H9 (cell line): ENCODE measurements around the gene TBL1X. TPM values are rescaled to one million over a fixed set of nuclear protein-coding genes. Genes with fewer than 3 reads are reported as not detected.

Experiments
- DNase-seq: peaks from one replicate; pipeline ENCODE4 v3.0.0-alpha.2; 2017
- H2AFZ ChIP-seq: one replicate; pipeline ENCODE4 v1.6.1; 2013; ENCODE audit warnings: mild to moderate bottlenecking, low read length, control low read depth, moderate library complexity
- H2AK5ac ChIP-seq: 2 replicates; pipeline ENCODE4 v1.6.1; 2013; ENCODE audit warnings: low read length, control low read depth, mixed read lengths; ENCODE audit not compliant: insufficient read length
- H2BK120ac ChIP-seq: one replicate; pipeline ENCODE4 v1.6.1; 2013; ENCODE audit warnings: low read depth, mild to moderate bottlenecking, low read length, control low read depth, inconsistent platforms; ENCODE audit not compliant: poor library complexity, severe bottlenecking
- H2BK12ac ChIP-seq: 2 replicates; pipeline ENCODE4 v1.6.1; 2013; ENCODE audit warnings: low read length, control low read depth, mixed read lengths, low read depth; ENCODE audit not compliant: insufficient read length
- H2BK15ac ChIP-seq: 2 replicates; pipeline ENCODE4 v1.6.1; 2013; ENCODE audit warnings: low read depth, low read length, control low read depth
- H2BK20ac ChIP-seq: one replicate; pipeline ENCODE4 v1.6.1; 2013; ENCODE audit warnings: low read depth, mild to moderate bottlenecking, low read length, control low read depth, inconsistent platforms; ENCODE audit not compliant: poor library complexity, severe bottlenecking
- H2BK5ac ChIP-seq: 2 replicates; pipeline ENCODE4 v1.6.1; 2013; ENCODE audit warnings: low read length, control low read depth, mixed read lengths; ENCODE audit not compliant: insufficient read length
- H3K14ac ChIP-seq: 2 replicates; pipeline ENCODE4 v1.6.1; 2013; ENCODE audit warnings: low read length, control low read depth; ENCODE audit not compliant: insufficient read depth
- H3K18ac ChIP-seq: 2 replicates; pipeline ENCODE4 v1.6.1; 2013; ENCODE audit warnings: low read depth, mild to moderate bottlenecking, mixed read lengths, low read length, control low read depth; ENCODE audit not compliant: insufficient read length
- H3K23ac ChIP-seq: 2 replicates; pipeline ENCODE4 v1.6.1; 2013; ENCODE audit warnings: low read length, control low read depth, mixed read lengths, low read depth; ENCODE audit not compliant: insufficient read length
- H3K23me2 ChIP-seq: 2 replicates; pipeline ENCODE4 v1.6.1; 2013; ENCODE audit warnings: low read depth, mild to moderate bottlenecking, mixed read lengths, low read length, control low read depth; ENCODE audit not compliant: insufficient read length, poor library complexity, severe bottlenecking
- H3K27ac ChIP-seq: 2 replicates; pipeline ENCODE4 v1.5.1; 2013; ENCODE audit warnings: low read length, control low read depth, mixed read lengths, low read depth; ENCODE audit not compliant: insufficient read length
- H3K27me3 ChIP-seq: 2 replicates; pipeline ENCODE4 v1.6.1; 2013; ENCODE audit warnings: low read length, control low read depth, inconsistent platforms; ENCODE audit not compliant: insufficient read depth
- H3K4ac ChIP-seq: 2 replicates; pipeline ENCODE4 v1.6.1; 2013; ENCODE audit warnings: low read depth, mild to moderate bottlenecking, control low read depth, inconsistent platforms, low read length, moderate library complexity
- H3K4me1 ChIP-seq: 2 replicates; pipeline ENCODE4 v1.6.1; 2013; ENCODE audit warnings: low read length, control low read depth, inconsistent platforms; ENCODE audit not compliant: insufficient read depth
- H3K4me2 ChIP-seq: 2 replicates; pipeline ENCODE4 v1.6.1; 2013; ENCODE audit warnings: low read length, control low read depth, mixed read lengths; ENCODE audit not compliant: insufficient read length, insufficient read depth
- H3K56ac ChIP-seq: 2 replicates; pipeline ENCODE4 v1.6.1; 2013; ENCODE audit warnings: low read depth, mild to moderate bottlenecking, mixed read lengths, low read length, control low read depth; ENCODE audit not compliant: insufficient read length
- H3K79me1 ChIP-seq: 2 replicates; pipeline ENCODE4 v1.6.1; 2013; ENCODE audit warnings: low read depth, mild to moderate bottlenecking, moderate library complexity, low read length, control low read depth, inconsistent platforms; ENCODE audit not compliant: insufficient read depth, poor library complexity, severe bottlenecking
- H3K79me2 ChIP-seq: 2 replicates; pipeline ENCODE4 v1.6.1; 2013; ENCODE audit warnings: low read length, control low read depth, inconsistent platforms; ENCODE audit not compliant: insufficient read depth
- H3K9ac ChIP-seq: 2 replicates; pipeline ENCODE4 v1.6.1; 2013; ENCODE audit warnings: low read length, control low read depth, mixed read lengths; ENCODE audit not compliant: insufficient read length; ENCODE audit errors: extremely low read depth
- H3K9me3 ChIP-seq: one replicate; pipeline ENCODE4 v1.6.1; 2013; ENCODE audit warnings: low read depth, low read length, inconsistent platforms; ENCODE audit not compliant: control insufficient read depth
- H3T11ph ChIP-seq: one replicate; pipeline ENCODE4 v1.6.1; 2013; ENCODE audit warnings: mild to moderate bottlenecking, low read length, control low read depth, inconsistent platforms
- H4K20me1 ChIP-seq: one replicate; pipeline ENCODE4 v1.6.1; 2013; ENCODE audit not compliant: control insufficient read depth, insufficient read length, insufficient read depth
- H4K5ac ChIP-seq: 2 replicates; pipeline ENCODE4 v1.6.1; 2013; ENCODE audit warnings: low read depth, mild to moderate bottlenecking, mixed read lengths, low read length, control low read depth; ENCODE audit not compliant: insufficient read length
- H4K8ac ChIP-seq: replicated peaks from 2 replicates; pipeline ENCODE4 v1.6.1; 2013; ENCODE audit warnings: low read length, control low read depth, mixed read lengths, low read depth; ENCODE audit not compliant: insufficient read length
- H4K91ac ChIP-seq: 2 replicates; pipeline ENCODE4 v1.6.1; 2013; ENCODE audit warnings: low read depth, mild to moderate bottlenecking, moderate library complexity, mixed read lengths, low read length, control low read depth; ENCODE audit not compliant: insufficient read length
- H3K27ac Mint-ChIP-seq, 3 experiments: 2 replicates in 2 of 3; 3 replicates in 1 of 3; pipeline ENCODE4 v1.8.0; 2020 to 2021; ENCODE audit warnings: mixed read lengths in 3 of 3, mild to moderate bottlenecking in 1 of 3, moderate library complexity in 1 of 3
- H3K27me3 Mint-ChIP-seq: 2 replicates; pipeline ENCODE4 v1.8.0; 2021; ENCODE audit warnings: low read depth, mild to moderate bottlenecking, moderate library complexity, mixed read lengths
- H3K36me3 Mint-ChIP-seq, 3 experiments: 2 replicates in 2 of 3; 3 replicates in 1 of 3; pipeline ENCODE4 v1.8.0; 2020 to 2021; ENCODE audit warnings: low read depth in 3 of 3, mixed read lengths in 3 of 3; ENCODE audit not compliant: insufficient read depth in 1 of 3
- H3K4me1 Mint-ChIP-seq, 2 experiments: 2 replicates each; pipeline ENCODE4 v1.8.0; 2020; ENCODE audit warnings: mixed read lengths in 2 of 2
- H3K4me3 Mint-ChIP-seq, 2 experiments: 2 replicates in 1 of 2; 3 replicates in 1 of 2; pipeline ENCODE4 v1.8.0; 2020 to 2021; ENCODE audit warnings: mild to moderate bottlenecking in 2 of 2, mixed read lengths in 2 of 2, moderate library complexity in 1 of 2
- H3K9me3 Mint-ChIP-seq, 2 experiments: 2 replicates in 1 of 2; 3 replicates in 1 of 2; pipeline ENCODE4 v1.8.0; 2020; ENCODE audit warnings: mild to moderate bottlenecking in 2 of 2, mixed read lengths in 2 of 2, moderate library complexity in 1 of 2
- CTCF ChIP-seq: fragments of 200-600 bp; sonication (generic); conservative IDR thresholded peaks from 3 replicates; pipeline ENCODE4 v1.8.0; 2021; ENCODE audit warnings: antibody characterized with exemption, mild to moderate bottlenecking
- WGBS: extraction: QIAGEN DNeasy Blood & Tissue Kit; methylation state at CpG from one replicate; pipeline ENCODE4 v1.1.7; 2013; ENCODE audit warnings: missing lambda C conversion rate, low lambda C conversion rate, mixed read lengths; ENCODE audit not compliant: insufficient read length; ENCODE audit errors: extremely low coverage; 5-methylcytosine and 5-hydroxymethylcytosine counted together
- total RNA-seq: library from RNA; stranded (reverse); gene quantifications from 2 replicates; pipeline ENCODE4 v1.2.1, GENCODE V29; 2021

TBL1X gene
- total RNA-seq, 1 experiment from 2014 or later: 24.1 TPM

- Histone ChIP-seq H3K9ac (no peak overlapping the region), H3K18ac (no peak overlapping the region), H3K4me2 (no peak overlapping the region), H2BK20ac (no peak overlapping the region), H3K23ac (no peak overlapping the region), H2AFZ (no peak overlapping the region), H4K8ac (no peak overlapping the region), H3K9me3 (no peaks in the 10 kb centered on the region), H4K5ac (no peak overlapping the region), H3K4ac (no peak overlapping the region), H3K27me3 (no peaks in the 10 kb centered on the region), H3K56ac (no peak overlapping the region), H3K79me2 (no peaks in the 10 kb centered on the region), H3T11ph (no peak overlapping the region), H3K14ac (no peak overlapping the region), H4K20me1 (no peaks in the 10 kb centered on the region), H4K91ac (no peak overlapping the region), H2BK12ac (no peak overlapping the region), H2AK5ac (no peak overlapping the region), H2BK120ac (no peak overlapping the region), H3K79me1 (no peaks in the 10 kb centered on the region), H2BK5ac (no peak overlapping the region), H3K23me2 (no peaks in the 10 kb centered on the region), H3K27ac (no peak overlapping the region), H3K4me1 (no peaks in the 10 kb centered on the region), H2BK15ac (no peak overlapping the region)
- Mint-ChIP-seq H3K36me3 (peaks cover 39 to 73% (median 65%) of the 10 kb centered on the region in 3 experiments), H3K9me3 (peaks cover 0 to 56% of the 10 kb centered on the region in 2 experiments; a peak in 3 of 5 replicates), H3K27ac (no peak overlapping the region), H3K27me3 (peaks cover 5% of the 10 kb centered on the region; the same call in 1 of the 2 replicates), H3K4me3 (no peak overlapping the region), H3K4me1 (no peaks in the 10 kb centered on the region)
- no peak for TF ChIP-seq CTCF
- DNase-seq: no peak
- no CpG with 5 or more reads among the region's 24 CpGs for WGBS
Observed at GRCh38 chrX:9688833-9689232, 224.0 kb downstream of the TBL1X start.
